Testis (tissue), 2 donors: ENCODE data around the gene MCRS1.

Source experiments
- CTCF ChIP-seq, 3 experiments: fragments of 450-650 bp in 2 of 3; fragments of 200-600 bp in 1 of 3; sonication (generic) in 1 of 3; IDR thresholded peaks; one replicate each; pipeline ENCODE4 v1.5.1; 2016 to 2019; ENCODE audit warnings: antibody characterized with exemption in 3 of 3, mild to moderate bottlenecking in 2 of 3, moderate library complexity in 1 of 3
- POLR2A ChIP-seq: fragments of 450-650 bp; IDR thresholded peaks from one replicate; pipeline ENCODE4 v1.6.1; 2017; ENCODE audit warnings: antibody characterized with exemption, mild to moderate bottlenecking, moderate library complexity

- TF ChIP-seq POLR2A (no peak), CTCF (IDR thresholded peaks at IDR 0.05) (no peak)
Observed at GRCh38 chr12:49562831-49563230, 5.1 kb downstream of the MCRS1 start.
